ENCODE measurements around the gene ADGRL2. TPM values are rescaled to one million over a fixed set of nuclear protein-coding genes. Genes with fewer than 3 reads are reported as not detected.

Gene ADGRL2
- total RNA-seq: 10 to 100 TPM; 25.3 to 77.7 (median 27.2) TPM

GRCh38 chr1:81800695-81801650 lies at the start of gene ADGRL2:
Gene ADGRL2, plus strand, starts transcription at chr1:81800934. Its CDS starts 36,051 bp downstream, at chr1:81836985.
- H3K9me3 ChIP-seq: no peaks in the 10 kb centered on the region
- TF ChIP-seq POLR2A (IDR thresholded peaks at IDR 0.05) (peak; percentile 28 to 41), CTCF (IDR thresholded peaks at IDR 0.05) (no peak), EP300 (IDR thresholded peaks at IDR 0.05) (peak in 1 of 2 donors; percentile 88)
- peaks cover 0 to 19% (median 5%) of the 10 kb centered on the region in 4 donors for H3K4me1 ChIP-seq
- no peaks in the 10 kb centered on the region for H3K36me3 ChIP-seq
- peak; percentile 56 to 75 for DNase-seq (ENCODE audit: low spot score in 2 of 2)
- H3K27me3 ChIP-seq: no peaks in the 10 kb centered on the region
- 0 to 1% methylated on average over 56 to 72 of the region's 81 CpGs for WGBS, 2 donors
- H3K27ac ChIP-seq: peak within 1 kb of the TSS; percentile 80 to 95 (median 88)
- H3K4me3 ChIP-seq: peak within 1 kb of the TSS; percentile 69 to 88 (median 72)

GRCh38 chr1:81752840-81753239 lies 47.9 kb upstream of the ADGRL2 start:
- H3K27me3 ChIP-seq: no peaks in the 10 kb centered on the region
- WGBS, 2 donors: 89% methylated on average over 2 of the region's 2 CpGs
- no peak for TF ChIP-seq CTCF (IDR thresholded peaks at IDR 0.05)
- TF ChIP-seq POLR2A (IDR thresholded peaks at IDR 0.05): no peak
- TF ChIP-seq EP300 (IDR thresholded peaks at IDR 0.05): no peak
- no peaks in the 10 kb centered on the region for H3K36me3 ChIP-seq
- no peak overlapping the region for H3K4me3 ChIP-seq
- no peaks in the 10 kb centered on the region for H3K9me3 ChIP-seq
- H3K4me1 ChIP-seq: peaks cover 0 to 6% (median 0%) of the 10 kb centered on the region in 4 donors
- no peak for DNase-seq (ENCODE audit: low spot score in 2 of 2)
- no peak overlapping the region for H3K27ac ChIP-seq

- Histone ChIP-seq H3K27me3 (no peaks in the 10 kb centered on the region), H3K4me1 (peaks cover 0 to 6% (median 0%) of the 10 kb centered on the region in 4 donors), H3K4me3 (no peak overlapping the region), H3K9me3 (no peaks in the 10 kb centered on the region), H3K27ac (no peak overlapping the region), H3K36me3 (no peaks in the 10 kb centered on the region)
- no peak for DNase-seq (ENCODE audit: low spot score in 2 of 2)
- TF ChIP-seq POLR2A (IDR thresholded peaks at IDR 0.05) (no peak), CTCF (IDR thresholded peaks at IDR 0.05) (no peak)
These were observed 46.3 kb upstream of the ADGRL2 start for GRCh38 chr1:81754424-81754823.

- no peak for TF ChIP-seq EP300 (IDR thresholded peaks at IDR 0.05)
- TF ChIP-seq CTCF (IDR thresholded peaks at IDR 0.05): no peak
- no peak for TF ChIP-seq POLR2A (IDR thresholded peaks at IDR 0.05)
- H3K27me3 ChIP-seq: no peaks in the 10 kb centered on the region
- H3K36me3 ChIP-seq: no peaks in the 10 kb centered on the region
- peak in 1 of 2 donors; percentile 14 for DNase-seq (ENCODE audit: low spot score in 2 of 2)
- WGBS, 2 donors: 62 to 69% methylated on average over 2 of the region's 2 CpGs
- no peak overlapping the region for H3K4me3 ChIP-seq
- H3K9me3 ChIP-seq: no peaks in the 10 kb centered on the region
- H3K4me1 ChIP-seq: peaks cover 0 to 6% (median 0%) of the 10 kb centered on the region in 4 donors
- no peak overlapping the region for H3K27ac ChIP-seq
These were observed 43.9 kb upstream of the ADGRL2 start for GRCh38 chr1:81756872-81757271.

GRCh38 chr1:81757398-81758020 lies 43.2 kb upstream of the ADGRL2 start:
- Histone ChIP-seq H3K27ac (no peak overlapping the region), H3K9me3 (no peaks in the 10 kb centered on the region), H3K4me3 (no peak overlapping the region), H3K27me3 (no peaks in the 10 kb centered on the region), H3K4me1 (peaks cover 0 to 6% (median 0%) of the 10 kb centered on the region in 4 donors), H3K36me3 (no peaks in the 10 kb centered on the region)
- 77 to 90% methylated on average over 8 of the region's 8 CpGs for WGBS, 2 donors
- no peak for DNase-seq (ENCODE audit: low spot score in 2 of 2)
- TF ChIP-seq EP300 (IDR thresholded peaks at IDR 0.05) (no peak), POLR2A (IDR thresholded peaks at IDR 0.05) (no peak), CTCF (IDR thresholded peaks at IDR 0.05) (no peak)
